ENCODE measurements around the gene TBC1D7. TPM values are rescaled to one million over a fixed set of nuclear protein-coding genes. Genes with fewer than 3 reads are reported as not detected.

TBC1D7 gene
- total and polyA plus RNA-seq, 2 of the 4 experiments (the other 2 are of a cell fraction) = 14.3 to 22.6 TPM

- Histone ChIP-seq H2BK5ac (ENCODE audit: low read depth, low read length, poor library complexity, severe bottlenecking) (no peak overlapping the region), H4K91ac (ENCODE audit: insufficient read depth, low read depth, low read length) (no peak overlapping the region), H3K27me3 (ENCODE audit: control insufficient read depth, insufficient read depth, low read length) (no peaks in the 10 kb centered on the region), H4K20me1 (ENCODE audit: insufficient read depth, low read length) (no peaks in the 10 kb centered on the region), H3K4ac (ENCODE audit: low read depth, low read length) (no peak overlapping the region), H3K14ac (replicated peaks; ENCODE audit: low read depth, low read length) (no peak overlapping the region), H3K36me3 (ENCODE audit: control insufficient read depth, insufficient read depth, low read length) (no peaks in the 10 kb centered on the region), H3K27ac (ENCODE audit: insufficient read depth, low read length) (no peak overlapping the region), H2AK9ac (replicated peaks; ENCODE audit: low read depth, low read length, poor library complexity) (no peak overlapping the region), H3K9me3 (ENCODE audit: control insufficient read depth, insufficient read depth, low read length) (peaks cover 4% of the 10 kb centered on the region; the same call in 1 of the 2 replicates), H2BK20ac (ENCODE audit: low read depth, low read length) (no peak overlapping the region), H3K4me3 (ENCODE audit: insufficient read depth, low read depth, low read length) (no peak overlapping the region), H3K4me1 (ENCODE audit: control insufficient read depth, insufficient read depth, low read length) (no peaks in the 10 kb centered on the region), H3K9ac (ENCODE audit: low read depth, low read length) (no peak overlapping the region), H3K18ac (ENCODE audit: low read depth, low read length) (no peak overlapping the region), H2AK5ac (ENCODE audit: low read depth, low read length) (no peak overlapping the region), H4K8ac (ENCODE audit: low read depth in 2 of 2, low read length in 2 of 2) (no peak overlapping the region), H2BK120ac (ENCODE audit: low read depth, low read length) (no peak overlapping the region), H3K4me2 (ENCODE audit: low read depth, low read length) (no peak overlapping the region), H4K5ac (ENCODE audit: low read depth, low read length) (no peak overlapping the region), H3K56ac (ENCODE audit: extremely low read depth, insufficient read depth, low read length) (no peak overlapping the region), H3K9me1 (ENCODE audit: insufficient read depth, low read length) (no peaks in the 10 kb centered on the region), H3K79me1 (ENCODE audit: low read depth in 1 of 2, low read length in 2 of 2) (no peaks in the 10 kb centered on the region), H2AFZ (replicated peaks; ENCODE audit: low read length, poor library complexity) (no peak overlapping the region), H3K23ac (ENCODE audit: low read depth, low read length) (no peak overlapping the region), H2BK15ac (ENCODE audit: low read depth, low read length) (no peak overlapping the region)
- in situ Hi-C loops (cut with MboI; ENCODE audit: low sequenced_read_pairs) (no loop called here), dilution Hi-C loops (cut with HindIII; ENCODE audit: low sequenced_read_pairs, unreplicated experiment) (no loop called here), intact Hi-C loops (cut with micrococcal nuclease) (no loop called here)
- CTCF ChIA-PET = no interaction called here
- POLR2A ChIA-PET (ENCODE audit: unreplicated experiment) = no interaction called here
- no TSS peak for BruUV-seq (replicated peaks)
- WGBS, 2 experiments (ENCODE audit: extremely low coverage in 2 of 2, insufficient read length in 1 of 2) = 100% methylated on average over 3 of the region's 14 CpGs; no CpG with 5 or more reads in 1 of the 2 experiments
- DNase-seq (no peak), ATAC-seq (ENCODE audit: low read depth) (no peak)
- TF ChIP-seq MXI1 (IDR thresholded peaks at IDR 0.05; ENCODE audit: borderline replicate concordance, low read depth, low read length) (no peak), CEBPB (IDR thresholded peaks at IDR 0.05; ENCODE audit: low read depth, low read length) (no peak), NFE2L2 (IDR thresholded peaks at IDR 0.05; ENCODE audit: low read depth, low read length) (no peak), MAFK (IDR thresholded peaks at IDR 0.05; ENCODE audit: low read depth, low read length) (no peak), SMC3 (IDR thresholded peaks at IDR 0.05; ENCODE audit: low read depth, low read length) (no peak), POLR2A (IDR thresholded peaks at IDR 0.05; ENCODE audit: low read depth, low read length) (no peak), CTCF (conservative IDR thresholded peaks at IDR 0.05; ENCODE audit: low read depth, low read length) (no peak), CHD1 (IDR thresholded peaks at IDR 0.05; ENCODE audit: low read depth, low read length) (no peak), RFX5 (IDR thresholded peaks at IDR 0.05; ENCODE audit: low read depth, low read length) (no peak), MAZ (IDR thresholded peaks at IDR 0.05; ENCODE audit: borderline replicate concordance, low read depth, low read length) (no peak), RCOR1 (IDR thresholded peaks at IDR 0.05; ENCODE audit: insufficient replicate concordance, low read length) (no peak), RAD21 (IDR thresholded peaks at IDR 0.05; ENCODE audit: low read length) (no peak), FOS (IDR thresholded peaks at IDR 0.05; ENCODE audit: low read depth, low read length) (no peak), BHLHE40 (IDR thresholded peaks at IDR 0.05; ENCODE audit: low read depth, low read length) (no peak), ELK1 (IDR thresholded peaks at IDR 0.05; ENCODE audit: borderline replicate concordance, low read depth, low read length) (no peak)
- TF ChIP-seq, protein P1, sequence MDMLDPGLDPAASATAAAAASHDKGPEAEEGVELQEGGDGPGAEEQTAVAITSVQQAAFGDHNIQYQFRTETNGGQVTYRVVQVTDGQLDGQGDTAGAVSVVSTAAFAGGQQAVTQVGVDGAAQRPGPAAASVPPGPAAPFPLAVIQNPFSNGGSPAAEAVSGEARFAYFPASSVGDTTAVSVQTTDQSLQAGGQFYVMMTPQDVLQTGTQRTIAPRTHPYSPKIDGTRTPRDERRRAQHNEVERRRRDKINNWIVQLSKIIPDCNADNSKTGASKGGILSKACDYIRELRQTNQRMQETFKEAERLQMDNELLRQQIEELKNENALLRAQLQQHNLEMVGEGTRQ (IDR thresholded peaks at IDR 0.05; ENCODE audit: low read depth, low read length) = no peak
Measured at GRCh38 chr6:13283331-13283730, 45.0 kb downstream of the TBC1D7 start.
